Measurements from ENCODE around the gene ABCD1. TPM values are rescaled to one million over a fixed set of nuclear protein-coding genes. Genes with fewer than 3 reads are reported as not detected.

Gene ABCD1
- polyA plus RNA-seq, 1 donor from 2014 or later = 3.6 TPM

GRCh38 chrX:153769865-153770600 is 45.4 kb downstream of the ABCD1 start:
- H3K9me3 ChIP-seq (ENCODE audit: low read length) = no peaks in the 10 kb centered on the region
- no peaks in the 10 kb centered on the region for H4K20me1 ChIP-seq (ENCODE audit: insufficient read depth)
- no peaks in the 10 kb centered on the region for H3K9me2 ChIP-seq (ENCODE audit: insufficient read depth, low read length)
- TF ChIP-seq SMC3 (conservative IDR thresholded peaks at IDR 0.05; ENCODE audit: poor library complexity) (no peak), TAF1 (IDR thresholded peaks at IDR 0.05; ENCODE audit: low read depth) (no peak), POLR2AphosphoS5 (IDR thresholded peaks at IDR 0.05) (no peak), EZH2 (IDR thresholded peaks at IDR 0.05; ENCODE audit: borderline replicate concordance, insufficient read depth, low read length, poor library complexity, severe bottlenecking) (no peak), REST (IDR thresholded peaks at IDR 0.05; ENCODE audit: borderline replicate concordance) (no peak), RAD21 (conservative IDR thresholded peaks at IDR 0.05) (no peak), CTCF (IDR thresholded peaks at IDR 0.05; ENCODE audit: poor library complexity, severe bottlenecking) (no peak), MXI1 (conservative IDR thresholded peaks at IDR 0.05; ENCODE audit: poor library complexity, severe bottlenecking) (no peak)
- no peak overlapping the region for H3K9ac ChIP-seq (ENCODE audit: low read length)
- no peak overlapping the region for H2AFZ ChIP-seq (ENCODE audit: low read depth, low read length)
- no peaks in the 10 kb centered on the region for H3K27me3 ChIP-seq (ENCODE audit: insufficient read depth, low read depth, low read length)
- no peaks in the 10 kb centered on the region for H3F3A ChIP-seq (ENCODE audit: insufficient read depth, low read length, poor library complexity, severe bottlenecking)
- H3K4me3 ChIP-seq (ENCODE audit: low read length) = no peak overlapping the region
- no peaks in the 10 kb centered on the region for H3K36me3 ChIP-seq (ENCODE audit: insufficient read depth, low read length)
- H3K79me2 ChIP-seq (replicated peaks; ENCODE audit: insufficient read depth, low read length) = no peaks in the 10 kb centered on the region
- H3K27ac ChIP-seq (ENCODE audit: low read length) = no peak overlapping the region
- no peak overlapping the region for H3K4me2 ChIP-seq (ENCODE audit: low read length)

GRCh38 chrX:153770601-153771414 is 46.2 kb downstream of the ABCD1 start:
- TF ChIP-seq TAF1 (IDR thresholded peaks at IDR 0.05; ENCODE audit: low read depth) = no peak
- TF ChIP-seq RAD21 (conservative IDR thresholded peaks at IDR 0.05) = no peak
- TF ChIP-seq REST (IDR thresholded peaks at IDR 0.05; ENCODE audit: borderline replicate concordance) = no peak
- no peak for TF ChIP-seq SMC3 (conservative IDR thresholded peaks at IDR 0.05; ENCODE audit: poor library complexity)
- no peak for TF ChIP-seq EP300 (conservative IDR thresholded peaks at IDR 0.05; ENCODE audit: poor library complexity, severe bottlenecking)
- no peak for TF ChIP-seq CTCF (IDR thresholded peaks at IDR 0.05; ENCODE audit: poor library complexity, severe bottlenecking)
- no peak for TF ChIP-seq EZH2 (IDR thresholded peaks at IDR 0.05; ENCODE audit: borderline replicate concordance, insufficient read depth, low read length, poor library complexity, severe bottlenecking)
- Histone ChIP-seq H3F3A (ENCODE audit: insufficient read depth, low read length, poor library complexity, severe bottlenecking) (no peaks in the 10 kb centered on the region), H4K20me1 (ENCODE audit: insufficient read depth) (no peaks in the 10 kb centered on the region), H3K79me2 (replicated peaks; ENCODE audit: insufficient read depth, low read length) (no peaks in the 10 kb centered on the region), H3K9ac (ENCODE audit: low read length) (no peak overlapping the region), H3K4me3 (ENCODE audit: low read length) (no peak overlapping the region), H3K9me2 (ENCODE audit: insufficient read depth, low read length) (no peaks in the 10 kb centered on the region), H3K4me2 (ENCODE audit: low read length) (no peak overlapping the region), H3K36me3 (ENCODE audit: insufficient read depth, low read length) (no peaks in the 10 kb centered on the region), H3K27me3 (ENCODE audit: insufficient read depth, low read depth, low read length) (no peaks in the 10 kb centered on the region), H3K27ac (ENCODE audit: low read length) (no peak overlapping the region), H2AFZ (ENCODE audit: low read depth, low read length) (no peak overlapping the region), H3K9me3 (ENCODE audit: low read length) (no peaks in the 10 kb centered on the region)

Data from neural cell (in vitro differentiated cells).